Measurements from ENCODE around the gene ATP5ME.

ATP5ME gene

DNA sequence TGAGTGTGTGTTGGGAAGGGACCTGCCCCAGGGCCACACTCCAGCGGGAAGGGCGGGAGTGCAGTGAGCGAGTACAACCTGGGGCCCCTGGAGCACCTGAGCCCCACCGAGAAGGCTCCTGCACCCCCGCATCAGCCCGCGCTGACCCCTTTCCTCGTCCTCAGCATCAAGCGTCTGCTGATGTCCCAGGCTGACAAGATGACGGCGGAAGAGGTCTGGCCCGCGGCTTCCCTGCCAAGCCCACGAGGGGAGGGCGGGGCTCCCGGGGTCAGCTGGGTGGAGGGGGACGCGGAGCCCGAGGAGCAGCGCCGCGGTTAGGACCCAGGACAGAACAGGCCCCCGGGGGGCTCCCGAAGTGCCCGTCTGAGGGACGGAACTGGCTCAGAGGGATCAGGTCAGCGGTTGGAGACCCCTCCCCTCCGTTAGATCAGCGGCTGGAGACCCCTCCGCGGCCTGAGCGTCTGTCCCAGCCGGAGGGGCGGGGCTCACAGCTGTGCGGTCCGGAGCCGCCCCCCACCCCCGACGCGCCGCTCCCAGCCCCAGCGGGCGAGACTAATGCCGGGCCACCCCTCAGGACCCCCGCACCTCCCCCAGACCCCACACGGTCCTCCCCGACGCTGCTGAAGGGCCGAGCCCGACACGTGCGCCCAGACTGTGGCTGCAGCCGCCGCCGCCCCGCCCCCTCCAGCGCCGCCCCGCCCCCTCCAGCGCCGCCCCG is 7.0 kb upstream of the ATP5ME start:
- TF ChIP-seq EZH2 (IDR thresholded peaks at IDR 0.05; ENCODE audit: borderline replicate concordance, low read length), result no peak
- TF ChIP-seq, protein P1, sequence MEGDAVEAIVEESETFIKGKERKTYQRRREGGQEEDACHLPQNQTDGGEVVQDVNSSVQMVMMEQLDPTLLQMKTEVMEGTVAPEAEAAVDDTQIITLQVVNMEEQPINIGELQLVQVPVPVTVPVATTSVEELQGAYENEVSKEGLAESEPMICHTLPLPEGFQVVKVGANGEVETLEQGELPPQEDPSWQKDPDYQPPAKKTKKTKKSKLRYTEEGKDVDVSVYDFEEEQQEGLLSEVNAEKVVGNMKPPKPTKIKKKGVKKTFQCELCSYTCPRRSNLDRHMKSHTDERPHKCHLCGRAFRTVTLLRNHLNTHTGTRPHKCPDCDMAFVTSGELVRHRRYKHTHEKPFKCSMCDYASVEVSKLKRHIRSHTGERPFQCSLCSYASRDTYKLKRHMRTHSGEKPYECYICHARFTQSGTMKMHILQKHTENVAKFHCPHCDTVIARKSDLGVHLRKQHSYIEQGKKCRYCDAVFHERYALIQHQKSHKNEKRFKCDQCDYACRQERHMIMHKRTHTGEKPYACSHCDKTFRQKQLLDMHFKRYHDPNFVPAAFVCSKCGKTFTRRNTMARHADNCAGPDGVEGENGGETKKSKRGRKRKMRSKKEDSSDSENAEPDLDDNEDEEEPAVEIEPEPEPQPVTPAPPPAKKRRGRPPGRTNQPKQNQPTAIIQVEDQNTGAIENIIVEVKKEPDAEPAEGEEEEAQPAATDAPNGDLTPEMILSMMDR (IDR thresholded peaks at IDR 0.05; ENCODE audit: low read length), result no peak
- Histone ChIP-seq H3K79me2 (ENCODE audit: insufficient read depth, low read length) (no peaks in the 10 kb centered on the region), H3K9me3 (ENCODE audit: low read length) (no peaks in the 10 kb centered on the region), H3K9ac (ENCODE audit: low read length) (no peak overlapping the region), H3K27ac (ENCODE audit: low read depth, low read length, poor library complexity, severe bottlenecking) (no peak overlapping the region), H3K4me2 (ENCODE audit: low read length) (no peak overlapping the region), H3K27me3 (ENCODE audit: insufficient read depth, low read length) (no peaks in the 10 kb centered on the region; the same call in 1 of the 2 replicates), H2AFZ (ENCODE audit: low read length) (no peak overlapping the region), H3K9me2 (ENCODE audit: low read depth, low read length) (no peaks in the 10 kb centered on the region), H3K36me3 (ENCODE audit: insufficient read depth, low read length) (no peaks in the 10 kb centered on the region), H3K4me1 (ENCODE audit: insufficient read depth, low read length, severe bottlenecking) (peaks cover 33% of the 10 kb centered on the region), H4K20me1 (ENCODE audit: insufficient read depth, low read length) (no peaks in the 10 kb centered on the region), H3K4me3 (ENCODE audit: low read depth, low read length, poor library complexity, severe bottlenecking) (no peak overlapping the region), H3F3A (ENCODE audit: insufficient read depth, low read length) (no peaks in the 10 kb centered on the region; the same call in 1 of the 2 replicates)

GRCh38 chr4:680551-680927 is 6.5 kb upstream of the ATP5ME start:
- no peaks in the 10 kb centered on the region for H3K79me2 ChIP-seq (ENCODE audit: insufficient read depth, low read length)
- TF ChIP-seq, protein P1 (IDR thresholded peaks at IDR 0.05; ENCODE audit: low read length), result no peak
- no peak for TF ChIP-seq EZH2 (IDR thresholded peaks at IDR 0.05; ENCODE audit: borderline replicate concordance, low read length)
- no peaks in the 10 kb centered on the region for H3K36me3 ChIP-seq (ENCODE audit: insufficient read depth, low read length)
- H3K4me2 ChIP-seq (ENCODE audit: low read length), result no peak overlapping the region
- no peaks in the 10 kb centered on the region for H4K20me1 ChIP-seq (ENCODE audit: insufficient read depth, low read length)
- no peak overlapping the region for H3K9ac ChIP-seq (ENCODE audit: low read length)
- no peaks in the 10 kb centered on the region; the same call in 1 of the 2 replicates for H3F3A ChIP-seq (ENCODE audit: insufficient read depth, low read length)
- H2AFZ ChIP-seq (ENCODE audit: low read length), result no peak overlapping the region
- peaks cover 38% of the 10 kb centered on the region for H3K4me1 ChIP-seq (ENCODE audit: insufficient read depth, low read length, severe bottlenecking)
- no peaks in the 10 kb centered on the region for H3K9me2 ChIP-seq (ENCODE audit: low read depth, low read length)
- H3K27ac ChIP-seq (ENCODE audit: low read depth, low read length, poor library complexity, severe bottlenecking), result no peak overlapping the region
- no peaks in the 10 kb centered on the region for H3K9me3 ChIP-seq (ENCODE audit: low read length)
- no peaks in the 10 kb centered on the region; the same call in 1 of the 2 replicates for H3K27me3 ChIP-seq (ENCODE audit: insufficient read depth, low read length)
- H3K4me3 ChIP-seq (ENCODE audit: low read depth, low read length, poor library complexity, severe bottlenecking), result no peak overlapping the region

GRCh38 chr4:680091-680490 is 6.0 kb upstream of the ATP5ME start:
- H3F3A ChIP-seq (ENCODE audit: insufficient read depth, low read length), result no peaks in the 10 kb centered on the region; the same call in 1 of the 2 replicates
- H3K9me2 ChIP-seq (ENCODE audit: low read depth, low read length), result no peaks in the 10 kb centered on the region
- H3K36me3 ChIP-seq (ENCODE audit: insufficient read depth, low read length), result no peaks in the 10 kb centered on the region
- H3K9ac ChIP-seq (ENCODE audit: low read length), result no peak overlapping the region
- H3K4me2 ChIP-seq (ENCODE audit: low read length), result no peak overlapping the region
- peaks cover 43% of the 10 kb centered on the region for H3K4me1 ChIP-seq (ENCODE audit: insufficient read depth, low read length, severe bottlenecking)
- H3K27me3 ChIP-seq (ENCODE audit: insufficient read depth, low read length), result no peaks in the 10 kb centered on the region; the same call in 1 of the 2 replicates
- no peaks in the 10 kb centered on the region for H3K79me2 ChIP-seq (ENCODE audit: insufficient read depth, low read length)
- no peaks in the 10 kb centered on the region for H3K9me3 ChIP-seq (ENCODE audit: low read length)
- TF ChIP-seq, protein P1 (IDR thresholded peaks at IDR 0.05; ENCODE audit: low read length), result no peak
- TF ChIP-seq EZH2 (IDR thresholded peaks at IDR 0.05; ENCODE audit: borderline replicate concordance, low read length), result no peak
- no peak overlapping the region for H2AFZ ChIP-seq (ENCODE audit: low read length)
- H3K27ac ChIP-seq (ENCODE audit: low read depth, low read length, poor library complexity, severe bottlenecking), result no peak overlapping the region
- H3K4me3 ChIP-seq (ENCODE audit: low read depth, low read length, poor library complexity, severe bottlenecking), result no peak overlapping the region
- H4K20me1 ChIP-seq (ENCODE audit: insufficient read depth, low read length), result no peaks in the 10 kb centered on the region

Measured in OCI-LY1 (cell line).